A549 (cell line): ENCODE data around the gene NCOA3. TPM values are rescaled to one million over a fixed set of nuclear protein-coding genes. Genes with fewer than 3 reads are reported as not detected.

Experiments
- ATAC-seq, 2 experiments: fragments of 200-7000 bp in 1 of 2; fragments of >200 bp in 1 of 2; cut with Nextera tagmentation in 1 of 2; cut with Tn5 transposase in 1 of 2; 3 replicates each; pipeline versions ENCODE4 v1.8.0 to v1.9.1; 2018 to 2020; ENCODE audit warnings: mild to moderate bottlenecking in 1 of 2, moderate library complexity in 1 of 2
- CTCF ChIA-PET: fragments of 300-600 bp; sonication (Branson Sonifier 250); formaldehyde crosslinking; extraction: SDS; loops from one replicate; lab custom pipeline; 2021; ENCODE audit warnings: antibody characterized with exemption, inconsistent platforms; lab: Yijun Ruan, JAX
- POLR2A ChIA-PET: fragments of 350-600 bp; formaldehyde crosslinking; extraction: SDS; loops from one replicate; lab custom pipeline; 2021; ENCODE audit warnings: antibody characterized with exemption, inconsistent platforms; lab: Yijun Ruan, JAX
- DNase-seq, 2 experiments: peaks; one replicate each; pipeline versions ENCODE4 v3.0.0 to v3.0.0-alpha.2; 2011 to 2016; ENCODE audit warnings: low read depth in 1 of 2, low spot score in 1 of 2
- FAIRE-seq: peaks from 2 replicates; lab custom pipeline; 2011; peaks lifted over from hg19 to GRCh38; lab: Jason Lieb, UNC
- H3K27ac ChIP-seq, 2 experiments: fragments of >200 bp; sonication (Bioruptor Twin); formaldehyde crosslinking; 3 replicates each; pipeline ENCODE4 v1.5.1; 2016 to 2017
- H3K4me1 ChIP-seq: fragments of >200 bp; sonication (Bioruptor Twin); formaldehyde crosslinking; 3 replicates; pipeline ENCODE4 v1.6.1; 2016
- H3K4me2 ChIP-seq: fragments of >200 bp; sonication (Bioruptor Twin); formaldehyde crosslinking; 3 replicates; pipeline ENCODE4 v1.6.1; 2016
- H3K4me3 ChIP-seq: fragments of >200 bp; sonication (Bioruptor Twin); formaldehyde crosslinking; 3 replicates; pipeline ENCODE4 v1.5.1; 2016
- H3K9me3 ChIP-seq: fragments of >200 bp; sonication (Bioruptor Twin); formaldehyde crosslinking; 3 replicates; pipeline ENCODE4 v1.6.1; 2016
- BCL3 ChIP-seq: fragments of >200 bp; sonication (Bioruptor Twin); formaldehyde crosslinking; IDR thresholded peaks from 3 replicates; pipeline ENCODE4 v1.6.1; 2016
- BHLHE40 ChIP-seq: IDR thresholded peaks from 2 replicates; pipeline ENCODE4 v1.6.1; 2012; ENCODE audit warnings: low read depth, low read length, inconsistent platforms
- CBX2 ChIP-seq: fragments of 200-600 bp; sonication (generic); IDR thresholded peaks from 2 replicates; pipeline ENCODE4 v1.6.1; 2016; ENCODE audit warnings: low read depth, mild to moderate bottlenecking, borderline replicate concordance
- CBX8 ChIP-seq: fragments of 200-600 bp; sonication (generic); IDR thresholded peaks from 2 replicates; pipeline ENCODE4 v1.6.1; 2016
- CEBPB ChIP-seq, 2 experiments: fragments of >200 bp in 1 of 2; sonication (Bioruptor Twin) in 1 of 2; formaldehyde crosslinking in 1 of 2; IDR thresholded peaks; 2 replicates each; pipeline ENCODE4 v1.6.1; 2012 to 2016
- CHD2 ChIP-seq: fragments of 150-350 bp; IDR thresholded peaks from 2 replicates; pipeline ENCODE4 v1.6.1; 2014; ENCODE audit warnings: low read length; ENCODE audit not compliant: partially characterized antibody
- CTCF ChIP-seq: fragments of >200 bp; sonication (Bioruptor Twin); formaldehyde crosslinking; IDR thresholded peaks from 3 replicates; pipeline ENCODE4 v1.5.1; 2016
- EHF ChIP-seq: fragments of 250-450 bp; sonication (Bioruptor Pico); IDR thresholded peaks from 2 replicates; pipeline ENCODE4 v1.5.0; 2020; ENCODE audit warnings: mild to moderate bottlenecking
- EP300 ChIP-seq, 2 experiments: fragments of >200 bp; sonication (Bioruptor Twin); formaldehyde crosslinking; IDR thresholded peaks; 2 replicates in 1 of 2; 3 replicates in 1 of 2; pipeline ENCODE4 v1.6.1; 2016 to 2017
- ESRRA ChIP-seq: fragments of 150-350 bp; IDR thresholded peaks from 2 replicates; pipeline ENCODE4 v1.6.1; 2014; ENCODE audit warnings: mild to moderate bottlenecking, low read length, borderline replicate concordance
- FOSB ChIP-seq: fragments of 250-450 bp; sonication (Bioruptor Pico); IDR thresholded peaks from 2 replicates; pipeline ENCODE4 v1.5.0; 2020; ENCODE audit warnings: mild to moderate bottlenecking, moderate library complexity
- FOSL2 ChIP-seq, 2 experiments: fragments of 450-650 bp in 1 of 2; fragments of >200 bp in 1 of 2; sonication (Bioruptor Twin) in 1 of 2; formaldehyde crosslinking; IDR thresholded peaks; 2 replicates each; pipeline versions ENCODE4 v1.5.0 to v1.6.1; 2016 to 2020; ENCODE audit warnings: mild to moderate bottlenecking in 1 of 2, moderate library complexity in 1 of 2
- FOXS1 ChIP-seq: fragments of 250-450 bp; sonication (Bioruptor Pico); IDR thresholded peaks from 2 replicates; pipeline ENCODE4 v1.5.0; 2020; ENCODE audit warnings: mild to moderate bottlenecking, moderate library complexity
- GATA3 ChIP-seq: IDR thresholded peaks from 2 replicates; pipeline ENCODE4 v1.6.1; 2012; ENCODE audit warnings: borderline replicate concordance
- HDAC2 ChIP-seq: fragments of 200-600 bp; sonication (generic); IDR thresholded peaks from 2 replicates; pipeline ENCODE4 v1.6.1; 2016
- HES2 ChIP-seq: fragments of >200 bp; sonication (Bioruptor Twin); formaldehyde crosslinking; IDR thresholded peaks from 2 replicates; pipeline ENCODE4 v1.6.1; 2016
- HEYL ChIP-seq: fragments of 250-450 bp; sonication (Bioruptor Pico); IDR thresholded peaks from 2 replicates; pipeline ENCODE4 v1.8.0; 2021; ENCODE audit warnings: mild to moderate bottlenecking, moderate library complexity
- HOXB13 ChIP-seq: fragments of 250-450 bp; sonication (Bioruptor Pico); IDR thresholded peaks from 2 replicates; pipeline ENCODE4 v1.5.0; 2020; ENCODE audit warnings: low read depth, mild to moderate bottlenecking, moderate library complexity
- JUN ChIP-seq, 2 experiments: fragments of >200 bp; sonication (Bioruptor Twin); formaldehyde crosslinking; IDR thresholded peaks; 2 replicates in 1 of 2; 3 replicates in 1 of 2; pipeline ENCODE4 v1.6.1; 2016 to 2017
- JUNB ChIP-seq: fragments of >200 bp; sonication (Bioruptor Twin); formaldehyde crosslinking; IDR thresholded peaks from 2 replicates; pipeline ENCODE4 v1.6.1; 2016
- KDM1A ChIP-seq: fragments of 200-600 bp; sonication (generic); IDR thresholded peaks from 2 replicates; pipeline ENCODE4 v1.6.1; 2016; ENCODE audit warnings: low read depth, mild to moderate bottlenecking
- MAFK ChIP-seq: fragments of 450-650 bp; IDR thresholded peaks from 2 replicates; pipeline ENCODE4 v1.6.1; 2014; ENCODE audit not compliant: partially characterized antibody
- MAZ ChIP-seq: fragments of 150-350 bp; IDR thresholded peaks from 2 replicates; pipeline ENCODE4 v1.6.1; 2014; ENCODE audit warnings: antibody characterized with exemption, low read depth, low read length, borderline replicate concordance
- MYC ChIP-seq: IDR thresholded peaks from 2 replicates; pipeline ENCODE4 v1.6.1; 2012; ENCODE audit warnings: mild to moderate bottlenecking, inconsistent platforms, low read length, improper control_type of control experiment, borderline replicate concordance
- NPAS2 ChIP-seq: fragments of 250-450 bp; sonication (Bioruptor Pico); IDR thresholded peaks from 2 replicates; pipeline ENCODE4 v1.8.0; 2022; ENCODE audit warnings: mild to moderate bottlenecking, moderate library complexity, borderline replicate concordance
- NR3C1 ChIP-seq: fragments of >200 bp; sonication (Bioruptor Twin); formaldehyde crosslinking; IDR thresholded peaks from 3 replicates; pipeline ENCODE4 v1.6.1; 2017
- POLR2A ChIP-seq: IDR thresholded peaks from 2 replicates; pipeline ENCODE4 v1.6.1; 2012; ENCODE audit warnings: mild to moderate bottlenecking, low read length
- POLR2AphosphoS2 ChIP-seq: conservative IDR thresholded peaks from 2 replicates; pipeline ENCODE4 v1.6.1; 2012; ENCODE audit warnings: low read length, improper control_type of control experiment, inconsistent platforms
- RAD21 ChIP-seq, 2 experiments: fragments of >200 bp in 1 of 2; sonication (Bioruptor Twin) in 1 of 2; formaldehyde crosslinking in 1 of 2; IDR thresholded peaks in 1 of 2; conservative IDR thresholded peaks in 1 of 2; 2 replicates in 1 of 2; 3 replicates in 1 of 2; pipeline ENCODE4 v1.6.1; 2012 to 2018; ENCODE audit warnings: inconsistent platforms in 1 of 2
- RNF2 ChIP-seq: fragments of 200-600 bp; sonication (generic); IDR thresholded peaks from 2 replicates; pipeline ENCODE4 v1.6.1; 2016; ENCODE audit warnings: low read depth, mild to moderate bottlenecking, antibody characterized with exemption, moderate library complexity, borderline replicate concordance
- SMC3 ChIP-seq: fragments of >200 bp; sonication (Bioruptor Twin); formaldehyde crosslinking; IDR thresholded peaks from 3 replicates; pipeline ENCODE4 v1.6.1; 2018; ENCODE audit warnings: inconsistent platforms
- USF2 ChIP-seq: fragments of 450-650 bp; IDR thresholded peaks from 2 replicates; pipeline ENCODE4 v1.6.1; 2014; ENCODE audit warnings: antibody characterized with exemption
- ZNF302 ChIP-seq: fragments of 250-450 bp; sonication (Bioruptor Pico); IDR thresholded peaks from 2 replicates; pipeline ENCODE4 v1.9.0; 2021; ENCODE audit warnings: inconsistent platforms, mild to moderate bottlenecking, moderate library complexity
- ZSCAN20 ChIP-seq: fragments of 250-450 bp; sonication (Bioruptor Pico); IDR thresholded peaks from 2 replicates; pipeline ENCODE4 v1.8.0; 2022; ENCODE audit warnings: mild to moderate bottlenecking, moderate library complexity
- WGBS: methylation state at CpG from one replicate; pipeline ENCODE4 v1.1.6; 2017; ENCODE audit errors: missing lambda C conversion rate; 5-methylcytosine and 5-hydroxymethylcytosine counted together
- polyA minus RNA-seq: library from RNA; depleted of rRNA, polyadenylated mRNA; stranded (reverse); fragments of >200 nt; gene quantifications from 2 replicates; pipeline ENCODE4 v1.2.3, GENCODE V29; 2011; rRNA and poly(A)+ RNA removed
- polyA plus RNA-seq, 4 experiments: library from polyadenylated mRNA; depleted of rRNA in 3 of 4; stranded (reverse); fragments of >200 nt; fragmentation: RNase III in 1 of 4; extraction: RNeasy Plus Mini Kit Qiagen cat#74134 plus additional on column Dnase treatment in 1 of 4; gene quantifications; 2 replicates in 3 of 4; 3 replicates in 1 of 4; pipeline ENCODE4 v1.2.3, GENCODE V29; 2011 to 2017
- TF ChIP-seq, protein P1 (sequence below): IDR thresholded peaks from 2 replicates; pipeline ENCODE4 v1.6.1; 2012; ENCODE audit warnings: low read depth, borderline replicate concordance
- TF ChIP-seq, protein P2 (sequence below): IDR thresholded peaks from 2 replicates; pipeline ENCODE4 v1.6.1; 2012

Gene NCOA3
- 135 and 136 TPM in 2 replicates for polyA plus RNA-seq (2011; rRNA removed)
- 27.5 and 35.2 TPM in 2 replicates for polyA plus RNA-seq (2012; cell fraction: cytosol; rRNA removed)
- polyA plus RNA-seq (2012; cell fraction: nucleus; rRNA removed), result 28.3 and 32.1 TPM in 2 replicates
- 35.8 to 43.4 TPM (median 42.9 TPM) in 3 replicates for polyA plus RNA-seq (2017; fragmentation: RNase III; extraction: RNeasy Plus Mini Kit Qiagen cat#74134 plus additional on column Dnase treatment)
- polyA minus RNA-seq, result 179 and 198 TPM in 2 replicates

GRCh38 chr20:47501482-47502270 is at the start of gene NCOA3:
TSS of gene NCOA3 (plus strand) at chr20:47501887. CDS start at chr20:47622248, 120,361 bp downstream.
- Histone ChIP-seq H3K27ac (peak within 1 kb of the TSS; percentile 91 to 98), H3K4me1 (peaks cover 33% of the 10 kb centered on the region), H3K9me3 (no peaks in the 10 kb centered on the region), H3K4me2 (peak within 1 kb of the TSS; percentile 98), H3K4me3 (peak within 1 kb of the TSS; percentile 67)
- POLR2A ChIA-PET, result interaction anchor here (0.6 to 3.6 kb wide), 29 partner anchors 9 to 227 kb away, joined by 3 to 30 read pairs (median 6); partner anchors contain the start of gene ZMYND8
- under 1% methylated on average over 56 of the region's 74 CpGs for WGBS
- CTCF ChIA-PET, result interaction anchor here (0.6 to 3.9 kb wide), 22 partner anchors 8 to 1120 kb away, joined by 3 to 26 read pairs (median 5); no protein-coding TSS in a partner anchor
- FAIRE-seq (no peak), ATAC-seq (peak; percentile 94 to 98), DNase-seq (peak; percentile 95 to 96)
- no peak for TF ChIP-seq KDM1A
- no peak for TF ChIP-seq POLR2AphosphoS2
- no peak for TF ChIP-seq HEYL (CRISPR knock-in tag)
- no peak for TF ChIP-seq HDAC2
- TF ChIP-seq, protein P1, sequence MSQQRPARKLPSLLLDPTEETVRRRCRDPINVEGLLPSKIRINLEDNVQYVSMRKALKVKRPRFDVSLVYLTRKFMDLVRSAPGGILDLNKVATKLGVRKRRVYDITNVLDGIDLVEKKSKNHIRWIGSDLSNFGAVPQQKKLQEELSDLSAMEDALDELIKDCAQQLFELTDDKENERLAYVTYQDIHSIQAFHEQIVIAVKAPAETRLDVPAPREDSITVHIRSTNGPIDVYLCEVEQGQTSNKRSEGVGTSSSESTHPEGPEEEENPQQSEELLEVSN, result peak; percentile 68
- TF ChIP-seq ESRRA, result no peak
- TF ChIP-seq EP300 (IDR thresholded peaks at IDR 0.05), result no peak; a peak in 1 of 5 replicates
- no peak for TF ChIP-seq ZSCAN20
- TF ChIP-seq GATA3, result 0 out of 2 replicates have a peak, but pooled peaks have one; percentile 12
- no peak for TF ChIP-seq FOSB (CRISPR knock-in tag)
- no peak; a peak in 1 of 4 replicates for TF ChIP-seq CEBPB (IDR thresholded peaks at IDR 0.05)
- peak; percentile 9 for TF ChIP-seq MAFK
- TF ChIP-seq POLR2A, result peak; percentile 91
- peak; percentile 28 to 60; a peak in 4 of 5 replicates for TF ChIP-seq RAD21 (conservative IDR thresholded peaks at IDR 0.05 in 1 of 2, IDR thresholded peaks at IDR 0.05 in 1 of 2)
- peak; percentile 62 for TF ChIP-seq SMC3
- TF ChIP-seq HOXB13, result 0 out of 2 replicates have a peak, but pooled peaks have one; percentile 2
- TF ChIP-seq BHLHE40, result peak; percentile 31; the same call in 1 of the 2 replicates
- TF ChIP-seq FOXS1 (CRISPR knock-in tag), result no peak
- TF ChIP-seq JUN (IDR thresholded peaks at IDR 0.05), result peak; percentile 85 to 94
- TF ChIP-seq CTCF, result no peak; the same call in 2 of the 3 replicates
- no peak for TF ChIP-seq HES2
- TF ChIP-seq, protein P2, sequence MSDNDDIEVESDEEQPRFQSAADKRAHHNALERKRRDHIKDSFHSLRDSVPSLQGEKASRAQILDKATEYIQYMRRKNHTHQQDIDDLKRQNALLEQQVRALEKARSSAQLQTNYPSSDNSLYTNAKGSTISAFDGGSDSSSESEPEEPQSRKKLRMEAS, result peak; percentile 97
- peak; percentile 3; the same call in 1 of the 2 replicates for TF ChIP-seq USF2
- no peak for TF ChIP-seq ZNF302
- peak; percentile 83; the same call in 2 of the 3 replicates for TF ChIP-seq BCL3
- TF ChIP-seq CBX8, result no peak
- no peak for TF ChIP-seq NR3C1
- TF ChIP-seq RNF2, result no peak
- TF ChIP-seq CHD2, result no peak
- TF ChIP-seq MAZ, result no peak
- no peak for TF ChIP-seq NPAS2 (CRISPR knock-in tag)
- TF ChIP-seq EHF, result no peak
- no peak for TF ChIP-seq CBX2
- TF ChIP-seq MYC, result peak; percentile 73; the same call in 1 of the 2 replicates
- TF ChIP-seq FOSL2 (IDR thresholded peaks at IDR 0.05), result no peak
- TF ChIP-seq FOSL2 (CRISPR knock-in tag; IDR thresholded peaks at IDR 0.05), result peak; percentile 63; the same call in 1 of the 2 replicates
- TF ChIP-seq JUNB, result no peak
